MCF 10A (cell line): ENCODE measurements around the gene DBNDD2. TPM values are rescaled to one million over a fixed set of nuclear protein-coding genes. Genes with fewer than 3 reads are reported as not detected.

Experiments
- BruUV-seq: library from RNA; stranded (reverse); fragments of 400-500 nt; replicated peaks from 2 replicates; lab custom pipeline; 2021; lab: Mats Ljungman, UMichigan
- CTCF ChIA-PET: fragments of 300-600 bp; sonication (Branson Sonifier 250); formaldehyde crosslinking; extraction: SDS; loops from one replicate; lab custom pipeline; 2021; ENCODE audit warnings: antibody characterized with exemption, inconsistent platforms; lab: Yijun Ruan, JAX
- POLR2A ChIA-PET: fragments of 300-600, 350-650 bp; sonication (Branson Sonifier 250); formaldehyde crosslinking; extraction: SDS; loops from one replicate; lab custom pipeline; 2020; ENCODE audit warnings: antibody characterized with exemption, inconsistent platforms; lab: Yijun Ruan, JAX
- DNase-seq: peaks from one replicate; pipeline ENCODE4 v3.0.0-alpha.2; 2018; ENCODE audit not compliant: unreplicated experiment
- H3K27ac Mint-ChIP-seq: one replicate; pipeline ENCODE4 v1.8.0; 2022; ENCODE audit warnings: mild to moderate bottlenecking, low read depth, mixed read lengths; ENCODE audit not compliant: unreplicated experiment
- H3K27me3 Mint-ChIP-seq: one replicate; pipeline ENCODE4 v1.8.0; 2022; ENCODE audit warnings: mixed read lengths; ENCODE audit not compliant: insufficient read depth, unreplicated experiment
- H3K36me3 Mint-ChIP-seq: one replicate; pipeline ENCODE4 v1.8.0; 2022; ENCODE audit warnings: mild to moderate bottlenecking, moderate library complexity, mixed read lengths; ENCODE audit not compliant: insufficient read depth, unreplicated experiment
- H3K4me1 Mint-ChIP-seq: one replicate; pipeline ENCODE4 v1.8.0; 2022; ENCODE audit warnings: mixed read lengths; ENCODE audit not compliant: insufficient read depth, unreplicated experiment
- H3K4me3 Mint-ChIP-seq: one replicate; pipeline ENCODE4 v1.8.0; 2022; ENCODE audit warnings: mild to moderate bottlenecking, moderate library complexity, mixed read lengths; ENCODE audit not compliant: unreplicated experiment
- H3K9me3 Mint-ChIP-seq: one replicate; pipeline ENCODE4 v1.8.0; 2022; ENCODE audit warnings: mixed read lengths; ENCODE audit not compliant: unreplicated experiment
- CTCF ChIP-seq: fragments of 200-600 bp; IDR thresholded peaks from one replicate; pipeline ENCODE4 v1.8.0; 2022; ENCODE audit warnings: antibody characterized with exemption, mild to moderate bottlenecking; ENCODE audit not compliant: unreplicated experiment
- intact Hi-C: fragments of 100-400 bp; cut with micrococcal nuclease; formaldehyde crosslinking; loops from 2 replicates; pipeline ENCODE4 v1.14.1; 2022
- total RNA-seq: library from RNA; stranded (reverse); gene quantifications from 2 replicates; pipeline ENCODE4 v1.2.3, GENCODE V29; 2022

DBNDD2 gene
- total RNA-seq, 1 experiment from 2014 or later = 9.1 TPM

- no TSS peak for BruUV-seq
- no peak for TF ChIP-seq CTCF
- ChIA-PET CTCF (interaction anchor here (0.6 to 12.8 kb wide), 17 partner anchors 10 to 418 kb away, joined by 3 to 123 read pairs (median 10); partner anchors contain the start of genes DBNDD2, PIGT, SDC4 and TP53TG5), POLR2A (interaction anchor here (0.7 to 34.6 kb wide), 5 partner anchors 26 to 409 kb away, joined by 3 to 1328 read pairs (median 8); partner anchors contain the start of genes PIGT and SDC4)
- H3K9me3 Mint-ChIP-seq = no peaks in the 10 kb centered on the region
- H3K36me3 Mint-ChIP-seq = peaks cover 19% of the 10 kb centered on the region
- no peak for DNase-seq
- no peaks in the 10 kb centered on the region for H3K27me3 Mint-ChIP-seq
- peak overlapping the region; percentile 95 for H3K27ac Mint-ChIP-seq
- peaks cover 38% of the 10 kb centered on the region for H3K4me1 Mint-ChIP-seq
- intact Hi-C loops = loop anchor here (2.0 to 5.0 kb wide), 2 partner anchors 43 to 56 kb away; partner anchors contain the start of gene PIGT
- no peak overlapping the region for H3K4me3 Mint-ChIP-seq
Measured at GRCh38 chr20:45361793-45362192, 46.3 kb upstream of the DBNDD2 start.

- CTCF ChIA-PET = interaction anchor here (0.5 to 12.8 kb wide), 59 partner anchors 8 to 442 kb away, joined by 3 to 123 read pairs (median 4); partner anchors contain the start of genes DBNDD2, PIGT, SDC4 and TP53TG5
- Mint-ChIP-seq H3K4me3 (peak within 1 kb of the TSS; percentile 97), H3K36me3 (peaks cover 30% of the 10 kb centered on the region), H3K4me1 (peaks cover 30% of the 10 kb centered on the region), H3K9me3 (no peaks in the 10 kb centered on the region), H3K27me3 (no peaks in the 10 kb centered on the region), H3K27ac (peak within 1 kb of the TSS; percentile 95)
- BruUV-seq = no TSS peak
- intact Hi-C loops = loop anchor here (1.0 to 5.0 kb wide), 4 partner anchors 27 to 74 kb away; partner anchors contain the start of gene PIGT
- peak; percentile 99 for DNase-seq
- peak; percentile 67 for TF ChIP-seq CTCF
- POLR2A ChIA-PET = interaction anchor here (0.7 to 34.6 kb wide), 33 partner anchors 8 to 572 kb away, joined by 3 to 1328 read pairs (median 4); partner anchors contain the start of genes DNTTIP1, PCIF1, PI3 and PIGT
Measured at GRCh38 chr20:45362804-45363610, 45.1 kb upstream of the DBNDD2 start, which contains the start of gene SYS1. Gene SYS1 (plus strand): TSS chr20:45363156. CDS start chr20:45363532, 376 bp downstream.

- Mint-ChIP-seq H3K4me3 (peak overlapping the region; percentile 97), H3K27me3 (no peaks in the 10 kb centered on the region), H3K27ac (peak overlapping the region; percentile 95), H3K36me3 (peaks cover 38% of the 10 kb centered on the region), H3K4me1 (peaks cover 22% of the 10 kb centered on the region), H3K9me3 (no peaks in the 10 kb centered on the region)
- POLR2A ChIA-PET = interaction anchor here (0.7 to 34.6 kb wide), 30 partner anchors 7 to 453 kb away, joined by 3 to 1328 read pairs (median 5); partner anchors contain the start of genes DNTTIP1, PI3, PIGT and SDC4
- no peak for TF ChIP-seq CTCF
- CTCF ChIA-PET = interaction anchor here (0.5 to 12.8 kb wide), 42 partner anchors 8 to 441 kb away, joined by 3 to 123 read pairs (median 4); partner anchors contain the start of genes DBNDD2, PIGT, SDC4 and TP53TG5
- intact Hi-C loops = loop anchor here (1.0 to 5.0 kb wide), 4 partner anchors 28 to 73 kb away; partner anchors contain the start of gene PIGT
- BruUV-seq = TSS peak; percentile 27
- DNase-seq = no peak
Measured at GRCh38 chr20:45363611-45364492, 44.2 kb upstream of the DBNDD2 start.
